ENCODE data around the gene ABR.

The ABR gene

GRCh38 chr17:1010086-1010450 is 169.7 kb downstream of the ABR start:
- Histone ChIP-seq H3K36me3 (ENCODE audit: insufficient read depth) (no peaks in the 10 kb centered on the region), H3K4me2 (no peak overlapping the region), H4K20me1 (ENCODE audit: insufficient read depth) (no peaks in the 10 kb centered on the region), H3K27me3 (ENCODE audit: insufficient read depth, low read depth) (no peaks in the 10 kb centered on the region), H3K27ac (no peak overlapping the region), H2AFZ (ENCODE audit: low read depth) (no peak overlapping the region), H3K9ac (no peak overlapping the region), H3K79me2 (ENCODE audit: insufficient read depth, low read depth) (no peaks in the 10 kb centered on the region), H3K4me3 (IDR thresholded peaks at IDR 0.05; ENCODE audit: insufficient read depth, low read depth, low read length) (no peak overlapping the region), H3K4me1 (ENCODE audit: low read depth, poor library complexity, severe bottlenecking) (no peaks in the 10 kb centered on the region)
- no peak for TF ChIP-seq CTCF (conservative IDR thresholded peaks at IDR 0.05; ENCODE audit: low read depth, low read length)

- no peak for TF ChIP-seq CTCF (conservative IDR thresholded peaks at IDR 0.05; ENCODE audit: low read depth, low read length)
- H4K20me1 ChIP-seq (ENCODE audit: insufficient read depth): no peaks in the 10 kb centered on the region
- H3K27me3 ChIP-seq (ENCODE audit: insufficient read depth, low read depth): no peaks in the 10 kb centered on the region
- H3K4me1 ChIP-seq (ENCODE audit: low read depth, poor library complexity, severe bottlenecking): no peaks in the 10 kb centered on the region
- H3K4me3 ChIP-seq (IDR thresholded peaks at IDR 0.05; ENCODE audit: insufficient read depth, low read depth, low read length): no peak overlapping the region
- H3K36me3 ChIP-seq (ENCODE audit: insufficient read depth): no peaks in the 10 kb centered on the region
- H3K79me2 ChIP-seq (ENCODE audit: insufficient read depth, low read depth): no peaks in the 10 kb centered on the region
- no peak overlapping the region for H3K27ac ChIP-seq
- H3K4me2 ChIP-seq: no peak overlapping the region
- H2AFZ ChIP-seq (ENCODE audit: low read depth): no peak overlapping the region
- no peak overlapping the region for H3K9ac ChIP-seq
Measured at GRCh38 chr17:1009229-1010085, 170.3 kb downstream of the ABR start.

GRCh38 chr17:1008008-1008761 is 171.6 kb downstream of the ABR start:
- H3K4me3 ChIP-seq (IDR thresholded peaks at IDR 0.05; ENCODE audit: insufficient read depth, low read depth, low read length): no peak overlapping the region
- no peak overlapping the region for H3K27ac ChIP-seq
- no peaks in the 10 kb centered on the region for H3K27me3 ChIP-seq (ENCODE audit: insufficient read depth, low read depth)
- no peak overlapping the region for H2AFZ ChIP-seq (ENCODE audit: low read depth)
- H3K4me1 ChIP-seq (ENCODE audit: low read depth, poor library complexity, severe bottlenecking): no peaks in the 10 kb centered on the region
- H3K36me3 ChIP-seq (ENCODE audit: insufficient read depth): no peaks in the 10 kb centered on the region
- no peaks in the 10 kb centered on the region for H3K79me2 ChIP-seq (ENCODE audit: insufficient read depth, low read depth)
- H3K9ac ChIP-seq: no peak overlapping the region
- H3K4me2 ChIP-seq: no peak overlapping the region
- TF ChIP-seq CTCF (conservative IDR thresholded peaks at IDR 0.05; ENCODE audit: low read depth, low read length): no peak
- H4K20me1 ChIP-seq (ENCODE audit: insufficient read depth): no peaks in the 10 kb centered on the region

- H3K27ac ChIP-seq: no peak overlapping the region
- no peaks in the 10 kb centered on the region for H3K36me3 ChIP-seq (ENCODE audit: insufficient read depth)
- no peaks in the 10 kb centered on the region for H3K4me1 ChIP-seq (ENCODE audit: low read depth, poor library complexity, severe bottlenecking)
- no peaks in the 10 kb centered on the region for H4K20me1 ChIP-seq (ENCODE audit: insufficient read depth)
- no peak overlapping the region for H3K4me3 ChIP-seq (IDR thresholded peaks at IDR 0.05; ENCODE audit: insufficient read depth, low read depth, low read length)
- H3K79me2 ChIP-seq (ENCODE audit: insufficient read depth, low read depth): no peaks in the 10 kb centered on the region
- H3K4me2 ChIP-seq: no peak overlapping the region
- TF ChIP-seq CTCF (conservative IDR thresholded peaks at IDR 0.05; ENCODE audit: low read depth, low read length): no peak
- H3K9ac ChIP-seq: no peak overlapping the region
- H2AFZ ChIP-seq (ENCODE audit: low read depth): no peak overlapping the region
- no peaks in the 10 kb centered on the region for H3K27me3 ChIP-seq (ENCODE audit: insufficient read depth, low read depth)
Measured at GRCh38 chr17:1007310-1008007, 172.3 kb downstream of the ABR start.
